Peyer's patch (tissue), 4 donors: ENCODE results near the gene LRG1. TPM values are rescaled to one million over a fixed set of nuclear protein-coding genes. Genes with fewer than 3 reads are reported as not detected.

ENCODE experiments used
- DNase-seq, 3 donors: peaks; one replicate each; pipeline ENCODE4 v3.0.0-alpha.2; 2017 to 2019
- H3K27ac ChIP-seq, 4 donors: fragments of 200-600 bp; sonication (generic); one replicate each; pipeline ENCODE4 v1.5.1; 2016 to 2019
- H3K27me3 ChIP-seq, 2 donors: fragments of 200-600 bp; sonication (generic); one replicate each; pipeline ENCODE4 v1.5.1; 2019
- H3K36me3 ChIP-seq, 3 donors: fragments of 200-600 bp; sonication (generic); one replicate each; pipeline ENCODE4 v1.5.1; 2016 to 2019
- H3K4me1 ChIP-seq, 4 donors: fragments of 200-600 bp; sonication (generic); one replicate each; pipeline ENCODE4 v1.5.1; 2016 to 2019
- H3K4me3 ChIP-seq, 4 donors: fragments of 200-600 bp; sonication (generic); 1 replicate in 3 of 4; 2 replicates in 1 of 4; pipeline ENCODE4 v1.5.1; 2016 to 2019; ENCODE audit warnings: mild to moderate bottlenecking in 1 of 4
- H3K9me3 ChIP-seq, 4 donors: fragments of 200-600 bp; sonication (generic); one replicate each; pipeline ENCODE4 v1.5.1; 2016 to 2019; ENCODE audit warnings: mild to moderate bottlenecking in 1 of 4
- CTCF ChIP-seq, 6 experiments: fragments of 450-650 bp in 4 of 6; fragments of 200-600 bp in 2 of 6; sonication (generic) in 1 of 6; IDR thresholded peaks; one replicate each; pipeline ENCODE4 v1.5.1; 2017 to 2019; ENCODE audit warnings: antibody characterized with exemption in 6 of 6, mild to moderate bottlenecking in 3 of 6, moderate library complexity in 1 of 6
- POLR2A ChIP-seq, 2 donors: fragments of 450-650 bp; IDR thresholded peaks; one replicate each; pipeline ENCODE4 v1.5.1; 2017; ENCODE audit warnings: antibody characterized with exemption in 2 of 2, mild to moderate bottlenecking in 2 of 2, moderate library complexity in 2 of 2
- total RNA-seq, 4 donors: library from RNA; depleted of rRNA; stranded (reverse); fragments of >200 nt; gene quantifications; one replicate each; pipeline ENCODE4 v1.1.0, GENCODE V29; 2016

The LRG1 gene
- total RNA-seq, 4 donors from 2014 or later, result 1.7 to 3.5 (median 3.0) TPM

GRCh38 chr19:4510435-4511255, 29.2 kb downstream of the LRG1 start:
- DNase-seq, result no peak
- H3K9me3 ChIP-seq, result no peaks in the 10 kb centered on the region
- H3K27me3 ChIP-seq, result no peaks in the 10 kb centered on the region
- no peak for TF ChIP-seq POLR2A (IDR thresholded peaks at IDR 0.05)
- TF ChIP-seq CTCF (IDR thresholded peaks at IDR 0.05), result no peak
- no peak overlapping the region for H3K27ac ChIP-seq
- H3K36me3 ChIP-seq, result no peaks in the 10 kb centered on the region
- no peak overlapping the region for H3K4me3 ChIP-seq
- no peaks in the 10 kb centered on the region for H3K4me1 ChIP-seq

GRCh38 chr19:4508698-4509097, 31.1 kb downstream of the LRG1 start:
- Histone ChIP-seq H3K36me3 (peaks cover 0 to 7% (median 0%) of the 10 kb centered on the region in 3 donors), H3K27me3 (no peaks in the 10 kb centered on the region), H3K4me3 (no peak overlapping the region), H3K27ac (no peak overlapping the region), H3K9me3 (no peaks in the 10 kb centered on the region), H3K4me1 (no peaks in the 10 kb centered on the region)
- TF ChIP-seq CTCF (IDR thresholded peaks at IDR 0.05), result no peak
- TF ChIP-seq POLR2A (IDR thresholded peaks at IDR 0.05), result no peak
- no peak for DNase-seq

- no peak for DNase-seq
- Histone ChIP-seq H3K4me3 (no peak overlapping the region), H3K27me3 (no peaks in the 10 kb centered on the region), H3K9me3 (no peaks in the 10 kb centered on the region), H3K27ac (no peak overlapping the region), H3K36me3 (peaks cover 0 to 9% (median 0%) of the 10 kb centered on the region in 3 donors), H3K4me1 (no peaks in the 10 kb centered on the region)
- TF ChIP-seq POLR2A (IDR thresholded peaks at IDR 0.05), result no peak
- TF ChIP-seq CTCF (IDR thresholded peaks at IDR 0.05), result no peak
Measured at GRCh38 chr19:4507804-4508203, 32.0 kb downstream of the LRG1 start.

- DNase-seq, result no peak
- peaks cover 0 to 16% (median 0%) of the 10 kb centered on the region in 3 donors for H3K36me3 ChIP-seq
- H3K9me3 ChIP-seq, result no peaks in the 10 kb centered on the region
- no peak overlapping the region for H3K4me3 ChIP-seq
- H3K27me3 ChIP-seq, result no peaks in the 10 kb centered on the region
- H3K27ac ChIP-seq, result no peak overlapping the region
- no peaks in the 10 kb centered on the region for H3K4me1 ChIP-seq
- TF ChIP-seq CTCF (IDR thresholded peaks at IDR 0.05), result no peak
- no peak for TF ChIP-seq POLR2A (IDR thresholded peaks at IDR 0.05)
Measured at GRCh38 chr19:4507150-4507452, 32.7 kb downstream of the LRG1 start.

- no peak overlapping the region for H3K4me3 ChIP-seq
- H3K4me1 ChIP-seq, result no peaks in the 10 kb centered on the region
- TF ChIP-seq POLR2A (IDR thresholded peaks at IDR 0.05), result no peak
- no peak for TF ChIP-seq CTCF (IDR thresholded peaks at IDR 0.05)
- H3K27me3 ChIP-seq, result no peaks in the 10 kb centered on the region
- H3K9me3 ChIP-seq, result no peaks in the 10 kb centered on the region
- no peak for DNase-seq
- no peak overlapping the region for H3K27ac ChIP-seq
- H3K36me3 ChIP-seq, result peaks cover 0 to 21% (median 0%) of the 10 kb centered on the region in 3 donors
Measured at GRCh38 chr19:4506449-4507149, 33.2 kb downstream of the LRG1 start.
